Measurements from ENCODE around the gene FLRT2.

FLRT2 gene

GRCh38 chr14:85576848-85577542 is 47.1 kb downstream of the FLRT2 start:
- H3K9me3 ChIP-seq (ENCODE audit: control insufficient read depth, low read length) = no peaks in the 10 kb centered on the region
- no peak overlapping the region for H3K4me3 ChIP-seq (ENCODE audit: insufficient read depth, low read depth, low read length)
- H3K27ac ChIP-seq (ENCODE audit: insufficient read depth, low read depth, low read length, poor library complexity, severe bottlenecking) = no peak overlapping the region
- H3K27me3 ChIP-seq (ENCODE audit: control insufficient read depth, insufficient read depth, low read length, poor library complexity, severe bottlenecking) = no peaks in the 10 kb centered on the region
- H3K4me1 ChIP-seq (ENCODE audit: control insufficient read depth, insufficient read depth, low read length) = peaks cover 9% of the 10 kb centered on the region
- no peaks in the 10 kb centered on the region for H3K36me3 ChIP-seq (ENCODE audit: control insufficient read depth, insufficient read depth, low read length)
- WGBS, 2 experiments = 94 to 95% methylated on average over 5 of the region's 5 CpGs

- Histone ChIP-seq H3K27ac (ENCODE audit: insufficient read depth, low read depth, low read length, poor library complexity, severe bottlenecking) (no peak overlapping the region), H3K36me3 (ENCODE audit: control insufficient read depth, insufficient read depth, low read length) (no peaks in the 10 kb centered on the region), H3K4me1 (ENCODE audit: control insufficient read depth, insufficient read depth, low read length) (peaks cover 9% of the 10 kb centered on the region), H3K4me3 (ENCODE audit: insufficient read depth, low read depth, low read length) (no peak overlapping the region), H3K9me3 (ENCODE audit: control insufficient read depth, low read length) (no peaks in the 10 kb centered on the region), H3K27me3 (ENCODE audit: control insufficient read depth, insufficient read depth, low read length, poor library complexity, severe bottlenecking) (no peaks in the 10 kb centered on the region)
- WGBS, 2 experiments = 93 to 95% methylated on average over 7 of the region's 7 CpGs
Observed at GRCh38 chr14:85577543-85578114, 47.7 kb downstream of the FLRT2 start.

GRCh38 chr14:85578357-85578756 is 48.4 kb downstream of the FLRT2 start:
- WGBS, 2 experiments = 94 to 95% methylated on average over 8 of the region's 8 CpGs
- Histone ChIP-seq H3K36me3 (ENCODE audit: control insufficient read depth, insufficient read depth, low read length) (no peaks in the 10 kb centered on the region), H3K9me3 (ENCODE audit: control insufficient read depth, low read length) (no peaks in the 10 kb centered on the region), H3K4me1 (ENCODE audit: control insufficient read depth, insufficient read depth, low read length) (peaks cover 9% of the 10 kb centered on the region), H3K27ac (ENCODE audit: insufficient read depth, low read depth, low read length, poor library complexity, severe bottlenecking) (no peak overlapping the region), H3K4me3 (ENCODE audit: insufficient read depth, low read depth, low read length) (no peak overlapping the region), H3K27me3 (ENCODE audit: control insufficient read depth, insufficient read depth, low read length, poor library complexity, severe bottlenecking) (no peaks in the 10 kb centered on the region)

- H3K4me3 ChIP-seq (ENCODE audit: insufficient read depth, low read depth, low read length) = no peak overlapping the region
- no peaks in the 10 kb centered on the region for H3K36me3 ChIP-seq (ENCODE audit: control insufficient read depth, insufficient read depth, low read length)
- no peak overlapping the region for H3K27ac ChIP-seq (ENCODE audit: insufficient read depth, low read depth, low read length, poor library complexity, severe bottlenecking)
- no peaks in the 10 kb centered on the region for H3K27me3 ChIP-seq (ENCODE audit: control insufficient read depth, insufficient read depth, low read length, poor library complexity, severe bottlenecking)
- 50 to 73% methylated on average over 1 of the region's 2 CpGs for WGBS, 2 experiments
- peaks cover 9% of the 10 kb centered on the region for H3K4me1 ChIP-seq (ENCODE audit: control insufficient read depth, insufficient read depth, low read length)
- no peaks in the 10 kb centered on the region for H3K9me3 ChIP-seq (ENCODE audit: control insufficient read depth, low read length)
Observed at GRCh38 chr14:85578930-85579329, 49.0 kb downstream of the FLRT2 start.

GRCh38 chr14:85579942-85580341 is 50.0 kb downstream of the FLRT2 start:
- Histone ChIP-seq H3K27me3 (ENCODE audit: control insufficient read depth, insufficient read depth, low read length, poor library complexity, severe bottlenecking) (no peaks in the 10 kb centered on the region), H3K4me1 (ENCODE audit: control insufficient read depth, insufficient read depth, low read length) (peaks cover 9% of the 10 kb centered on the region), H3K9me3 (ENCODE audit: control insufficient read depth, low read length) (no peaks in the 10 kb centered on the region), H3K27ac (ENCODE audit: insufficient read depth, low read depth, low read length, poor library complexity, severe bottlenecking) (no peak overlapping the region), H3K4me3 (ENCODE audit: insufficient read depth, low read depth, low read length) (no peak overlapping the region), H3K36me3 (ENCODE audit: control insufficient read depth, insufficient read depth, low read length) (no peaks in the 10 kb centered on the region)

DNA sequence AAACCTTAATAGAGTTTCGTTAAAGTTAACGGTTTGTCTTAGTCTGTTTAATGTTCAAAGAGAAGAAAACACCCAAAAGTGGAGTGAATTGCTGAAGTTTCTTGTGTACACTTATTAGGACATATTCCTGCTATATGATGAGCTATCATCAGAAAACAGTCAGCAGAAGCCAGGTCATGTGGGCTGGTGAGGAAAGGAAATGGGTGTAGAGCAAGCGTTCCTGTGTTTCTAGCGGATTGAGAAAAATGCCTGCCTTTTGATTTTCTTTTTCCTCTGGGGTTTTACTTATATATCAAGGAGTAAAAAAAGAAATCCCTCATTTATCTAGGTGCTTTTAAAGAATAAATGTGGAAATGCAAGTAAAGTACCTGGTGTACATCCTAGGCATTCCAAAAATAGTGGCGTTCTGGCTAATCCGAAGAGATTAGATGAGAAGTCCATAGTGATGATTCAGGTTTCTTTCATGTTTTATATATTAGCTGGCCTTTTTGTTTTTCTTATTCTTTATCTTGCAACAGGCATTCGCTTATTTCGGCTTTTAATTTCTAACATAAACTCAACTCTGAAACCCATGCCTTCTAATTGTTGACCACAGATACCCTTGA is 50.7 kb downstream of the FLRT2 start:
- Histone ChIP-seq H3K9me3 (ENCODE audit: control insufficient read depth, low read length) (no peaks in the 10 kb centered on the region), H3K36me3 (ENCODE audit: control insufficient read depth, insufficient read depth, low read length) (no peaks in the 10 kb centered on the region), H3K27me3 (ENCODE audit: control insufficient read depth, insufficient read depth, low read length, poor library complexity, severe bottlenecking) (no peaks in the 10 kb centered on the region), H3K4me3 (ENCODE audit: insufficient read depth, low read depth, low read length) (no peak overlapping the region), H3K4me1 (ENCODE audit: control insufficient read depth, insufficient read depth, low read length) (peaks cover 4% of the 10 kb centered on the region), H3K27ac (ENCODE audit: insufficient read depth, low read depth, low read length, poor library complexity, severe bottlenecking) (no peak overlapping the region)
- 93 to 94% methylated on average over 7 to 8 of the region's 8 CpGs for WGBS, 2 experiments

- no peak overlapping the region for H3K27ac ChIP-seq (ENCODE audit: insufficient read depth, low read depth, low read length, poor library complexity, severe bottlenecking)
- no peaks in the 10 kb centered on the region for H3K4me1 ChIP-seq (ENCODE audit: control insufficient read depth, insufficient read depth, low read length)
- 85 to 89% methylated on average over 1 of the region's 1 CpG for WGBS, 2 experiments
- no peaks in the 10 kb centered on the region for H3K9me3 ChIP-seq (ENCODE audit: control insufficient read depth, low read length)
- no peaks in the 10 kb centered on the region for H3K36me3 ChIP-seq (ENCODE audit: control insufficient read depth, insufficient read depth, low read length)
- H3K27me3 ChIP-seq (ENCODE audit: control insufficient read depth, insufficient read depth, low read length, poor library complexity, severe bottlenecking) = no peaks in the 10 kb centered on the region
- no peak overlapping the region for H3K4me3 ChIP-seq (ENCODE audit: insufficient read depth, low read depth, low read length)
Observed at GRCh38 chr14:85581691-85582090, 51.7 kb downstream of the FLRT2 start.

GRCh38 chr14:85583380-85583779 is 53.4 kb downstream of the FLRT2 start:
- 87 to 95% methylated on average over 5 of the region's 5 CpGs for WGBS, 2 experiments
- H3K4me3 ChIP-seq (ENCODE audit: insufficient read depth, low read depth, low read length) = no peak overlapping the region
- no peak overlapping the region for H3K27ac ChIP-seq (ENCODE audit: insufficient read depth, low read depth, low read length, poor library complexity, severe bottlenecking)
- H3K4me1 ChIP-seq (ENCODE audit: control insufficient read depth, insufficient read depth, low read length) = no peaks in the 10 kb centered on the region
- no peaks in the 10 kb centered on the region for H3K27me3 ChIP-seq (ENCODE audit: control insufficient read depth, insufficient read depth, low read length, poor library complexity, severe bottlenecking)
- H3K9me3 ChIP-seq (ENCODE audit: control insufficient read depth, low read length) = no peaks in the 10 kb centered on the region
- no peaks in the 10 kb centered on the region for H3K36me3 ChIP-seq (ENCODE audit: control insufficient read depth, insufficient read depth, low read length)

- Histone ChIP-seq H3K27ac (ENCODE audit: insufficient read depth, low read depth, low read length, poor library complexity, severe bottlenecking) (no peak overlapping the region), H3K36me3 (ENCODE audit: control insufficient read depth, insufficient read depth, low read length) (no peaks in the 10 kb centered on the region), H3K4me3 (ENCODE audit: insufficient read depth, low read depth, low read length) (no peak overlapping the region), H3K4me1 (ENCODE audit: control insufficient read depth, insufficient read depth, low read length) (no peaks in the 10 kb centered on the region), H3K27me3 (ENCODE audit: control insufficient read depth, insufficient read depth, low read length, poor library complexity, severe bottlenecking) (no peaks in the 10 kb centered on the region), H3K9me3 (ENCODE audit: control insufficient read depth, low read length) (no peaks in the 10 kb centered on the region)
- WGBS, 2 experiments = 95 to 96% methylated on average over 6 of the region's 6 CpGs
Observed at GRCh38 chr14:85584481-85584880, 54.5 kb downstream of the FLRT2 start.

GRCh38 chr14:85587151-85587711 is 57.3 kb downstream of the FLRT2 start:
- Histone ChIP-seq H3K27ac (ENCODE audit: insufficient read depth, low read depth, low read length, poor library complexity, severe bottlenecking) (no peak overlapping the region), H3K4me1 (ENCODE audit: control insufficient read depth, insufficient read depth, low read length) (no peaks in the 10 kb centered on the region), H3K4me3 (ENCODE audit: insufficient read depth, low read depth, low read length) (no peak overlapping the region), H3K27me3 (ENCODE audit: control insufficient read depth, insufficient read depth, low read length, poor library complexity, severe bottlenecking) (no peaks in the 10 kb centered on the region), H3K9me3 (ENCODE audit: control insufficient read depth, low read length) (no peaks in the 10 kb centered on the region), H3K36me3 (ENCODE audit: control insufficient read depth, insufficient read depth, low read length) (no peaks in the 10 kb centered on the region)
- 86 to 89% methylated on average over 6 of the region's 6 CpGs for WGBS, 2 experiments
